NT2/D1 (cell line): ENCODE measurements around the gene PROK1.

Source experiments
- SUZ12 ChIP-seq: IDR thresholded peaks from 2 replicates; pipeline ENCODE4 v1.6.1; 2011; ENCODE audit not compliant: insufficient read length, insufficient read depth; ENCODE audit errors: extremely low read depth
- YY1 ChIP-seq: IDR thresholded peaks from 2 replicates; pipeline ENCODE4 v1.6.1; 2011; ENCODE audit not compliant: insufficient read length, insufficient read depth
- ZNF274 ChIP-seq: IDR thresholded peaks from 2 replicates; pipeline ENCODE4 v1.6.1; 2011; ENCODE audit warnings: mild to moderate bottlenecking, low read depth, low read length

GRCh38 chr1:110407260-110408210 is 43.4 kb upstream of the PROK1 start, which contains the start of gene LAMTOR5:
- TF ChIP-seq ZNF274 (no peak), YY1 (peak; percentile 15), SUZ12 (no peak)
